GM18498 (cell line): Measurements from ENCODE around the gene FARSA.
"Not testable (repeated sequence)": the region's sequence is repeated elsewhere in the genome, so short reads cannot be mapped to it uniquely, and the experiment has no call there.

Source experiments
- ATAC-seq: cut with Tn5 transposase; IDR thresholded peaks from one replicate; pipeline ENCODE4 v1.9.1; 2021; ENCODE audit warnings: mild to moderate bottlenecking, moderate library complexity; ENCODE audit not compliant: unreplicated experiment

FARSA gene

GRCh38 chr19:12954612-12954962, 21.1 kb upstream of the FARSA start:
- ATAC-seq, result no peak

GRCh38 chr19:12953799-12954611, 20.5 kb upstream of the FARSA start:
- no peak for ATAC-seq

GRCh38 chr19:12953138-12953798, 19.8 kb upstream of the FARSA start:
- ATAC-seq, result no peak

GRCh38 chr19:12952488-12953137, 19.1 kb upstream of the FARSA start:
- ATAC-seq, result no peak

GRCh38 chr19:12952050-12952449, 18.5 kb upstream of the FARSA start:
- not testable (repeated sequence) for ATAC-seq

- no peak for ATAC-seq
Observed at GRCh38 chr19:12949363-12950283, 16.1 kb upstream of the FARSA start.

GRCh38 chr19:12948612-12949362, 15.3 kb upstream of the FARSA start:
- no peak for ATAC-seq

- no peak for ATAC-seq
Observed at GRCh38 chr19:12947702-12948611, 14.4 kb upstream of the FARSA start.

- ATAC-seq, result no peak
Observed at GRCh38 chr19:12946731-12947496, 13.4 kb upstream of the FARSA start.

GRCh38 chr19:12946092-12946721, 12.7 kb upstream of the FARSA start:
- peak; percentile 29 for ATAC-seq

GRCh38 chr19:12945479-12946091, 12.1 kb upstream of the FARSA start, which contains the start of gene RAD23A:
Gene RAD23A (plus strand): TSS chr19:12945862. CDS start chr19:12945949, 87 bp downstream.
- peak; percentile 76 for ATAC-seq

- ATAC-seq, result no peak
Observed at GRCh38 chr19:12944104-12944674, 10.7 kb upstream of the FARSA start.

GRCh38 chr19:12943437-12944044, 10.0 kb upstream of the FARSA start:
- no peak for ATAC-seq

GRCh38 chr19:12940897-12941296, 7.4 kb upstream of the FARSA start:
- ATAC-seq, result no peak

- ATAC-seq, result no peak
Observed at GRCh38 chr19:12939975-12940423, 6.5 kb upstream of the FARSA start.

- peak; percentile 8 for ATAC-seq
Observed at GRCh38 chr19:12938779-12939601, 5.5 kb upstream of the FARSA start.
